ENCODE measurements around the gene COL20A1. TPM values are rescaled to one million over a fixed set of nuclear protein-coding genes. Genes with fewer than 3 reads are reported as not detected.

COL20A1 gene
- total and polyA plus RNA-seq, 4 donors, result 0.06 to 0.09 TPM; not detected in 2

GRCh38 chr20:63359164-63359934 is 66.4 kb downstream of the COL20A1 start:
- Histone ChIP-seq H3K27me3 (ENCODE audit: control insufficient read depth in 3 of 3, insufficient read depth in 3 of 3, low read length in 2 of 3) (peaks cover 0 to 31% (median 21%) of the 10 kb centered on the region in 3 donors), H3K9me3 (ENCODE audit: control insufficient read depth in 4 of 4, insufficient read depth in 3 of 4, low read length in 3 of 4) (no peaks in the 10 kb centered on the region), H3K36me3 (ENCODE audit: control insufficient read depth in 4 of 4, insufficient read depth in 4 of 4, low read length in 4 of 4) (no peaks in the 10 kb centered on the region), H3K27ac (ENCODE audit: low read depth in 1 of 2, low read length in 1 of 2) (no peak overlapping the region), H3K4me3 (no peak overlapping the region), H3K4me1 (ENCODE audit: control insufficient read depth in 5 of 5, insufficient read depth in 5 of 5, low read length in 5 of 5) (peaks cover 0 to 11% (median 0%) of the 10 kb centered on the region in 5 donors), H3K9ac (ENCODE audit: insufficient read depth in 1 of 2, low read length in 2 of 2) (no peak overlapping the region)
- ATAC-seq (ENCODE audit: insufficient read depth, low FRiP score) (no peak), DNase-seq (no peak)
- no peak for TF ChIP-seq CTCF (IDR thresholded peaks at IDR 0.05; ENCODE audit: control extremely low read depth, extremely low read depth)
- 75 to 81% methylated on average over 40 to 42 of the region's 42 CpGs for WGBS, 2 donors

- TF ChIP-seq CTCF (IDR thresholded peaks at IDR 0.05; ENCODE audit: control extremely low read depth, extremely low read depth), result no peak
- peaks cover 0 to 11% (median 0%) of the 10 kb centered on the region in 5 donors for H3K4me1 ChIP-seq (ENCODE audit: control insufficient read depth in 5 of 5, insufficient read depth in 5 of 5, low read length in 5 of 5)
- H3K27ac ChIP-seq (ENCODE audit: low read depth in 1 of 2, low read length in 1 of 2), result no peak overlapping the region
- H3K27me3 ChIP-seq (ENCODE audit: control insufficient read depth in 3 of 3, insufficient read depth in 3 of 3, low read length in 2 of 3), result peaks cover 0 to 31% (median 17%) of the 10 kb centered on the region in 3 donors
- H3K36me3 ChIP-seq (ENCODE audit: control insufficient read depth in 4 of 4, insufficient read depth in 4 of 4, low read length in 4 of 4), result no peaks in the 10 kb centered on the region
- ATAC-seq (ENCODE audit: insufficient read depth, low FRiP score), result no peak
- 22 to 32% methylated on average over 35 to 38 of the region's 38 CpGs for WGBS, 2 donors
- no peak for DNase-seq
- no peak overlapping the region for H3K9ac ChIP-seq (ENCODE audit: insufficient read depth in 1 of 2, low read length in 2 of 2)
- no peaks in the 10 kb centered on the region for H3K9me3 ChIP-seq (ENCODE audit: control insufficient read depth in 4 of 4, insufficient read depth in 3 of 4, low read length in 3 of 4)
- H3K4me3 ChIP-seq, result no peak overlapping the region
Observed at GRCh38 chr20:63359937-63360849, 67.2 kb downstream of the COL20A1 start.

- H3K27me3 ChIP-seq (ENCODE audit: control insufficient read depth in 3 of 3, insufficient read depth in 3 of 3, low read length in 2 of 3), result peaks cover 0 to 31% (median 17%) of the 10 kb centered on the region in 3 donors
- no peak within 1 kb of the TSS for H3K4me3 ChIP-seq
- no peak within 1 kb of the TSS for H3K27ac ChIP-seq (ENCODE audit: low read depth in 1 of 2, low read length in 1 of 2)
- DNase-seq (no peak), ATAC-seq (ENCODE audit: insufficient read depth, low FRiP score) (no peak)
- H3K36me3 ChIP-seq (ENCODE audit: control insufficient read depth in 4 of 4, insufficient read depth in 4 of 4, low read length in 4 of 4), result no peaks in the 10 kb centered on the region
- no peak for TF ChIP-seq CTCF (IDR thresholded peaks at IDR 0.05; ENCODE audit: control extremely low read depth, extremely low read depth)
- H3K4me1 ChIP-seq (ENCODE audit: control insufficient read depth in 5 of 5, insufficient read depth in 5 of 5, low read length in 5 of 5), result peaks cover 0 to 11% (median 0%) of the 10 kb centered on the region in 5 donors
- H3K9me3 ChIP-seq (ENCODE audit: control insufficient read depth in 4 of 4, insufficient read depth in 3 of 4, low read length in 3 of 4), result no peaks in the 10 kb centered on the region
- H3K9ac ChIP-seq (ENCODE audit: insufficient read depth in 1 of 2, low read length in 2 of 2), result no peak within 1 kb of the TSS
- WGBS, 2 donors, result 4 to 5% methylated on average over 61 to 78 of the region's 79 CpGs
Observed at GRCh38 chr20:63360850-63361518, 68.0 kb downstream of the COL20A1 start, which contains the start of gene CHRNA4. TSS of gene CHRNA4 (minus strand) at chr20:63361349. CDS start at chr20:63361165, 184 bp downstream.
